HepG2 (cell line): ENCODE measurements around the gene CYP19A1. TPM values are rescaled to one million over a fixed set of nuclear protein-coding genes. Genes with fewer than 3 reads are reported as not detected.

Experiments
- CBFB ChIP-seq: sonication (generic); formaldehyde crosslinking; IDR thresholded peaks from 2 replicates; pipeline ENCODE4 v1.4.0; 2020; ENCODE audit warnings: missing genetic modification reagents
- DRAP1 ChIP-seq: IDR thresholded peaks from 2 replicates; pipeline ENCODE4 v1.6.1; 2016; ENCODE audit warnings: missing genetic modification reagents, missing compliant biosample characterization
- FOXA1 ChIP-seq, 2 experiments: fragments of 450-650 bp in 1 of 2; sonication (generic) in 1 of 2; formaldehyde crosslinking in 1 of 2; IDR thresholded peaks; 2 replicates each; pipeline versions ENCODE4 v1.4.0 to v1.6.1; 2016 to 2020; ENCODE audit warnings: missing genetic modification reagents in 1 of 2
- GATAD2A ChIP-seq: IDR thresholded peaks from 2 replicates; pipeline ENCODE4 v1.6.1; 2016
- HNF4G ChIP-seq, 2 experiments: sonication (generic) in 1 of 2; formaldehyde crosslinking in 1 of 2; IDR thresholded peaks; 2 replicates each; pipeline versions ENCODE4 v1.4.0 to v1.6.1; 2011 to 2020; ENCODE audit warnings: borderline replicate concordance in 2 of 2, low read depth in 2 of 2, mild to moderate bottlenecking in 2 of 2, low read length in 1 of 2, missing genetic modification reagents in 1 of 2, moderate library complexity in 1 of 2
- HOXA7 ChIP-seq: sonication (generic); formaldehyde crosslinking; IDR thresholded peaks from 2 replicates; pipeline ENCODE4 v1.8.1; 2022; ENCODE audit warnings: mild to moderate bottlenecking, missing genetic modification reagents, moderate library complexity
- MEIS2 ChIP-seq: sonication (generic); formaldehyde crosslinking; IDR thresholded peaks from 2 replicates; pipeline ENCODE4 v1.9.0; 2021; ENCODE audit warnings: mild to moderate bottlenecking, missing genetic modification reagents
- NR2F1 ChIP-seq, 2 experiments: fragments of 450-650 bp in 1 of 2; formaldehyde crosslinking in 1 of 2; IDR thresholded peaks; 2 replicates each; pipeline versions ENCODE4 v1.5.0 to v1.6.1; 2016 to 2020; ENCODE audit warnings: mild to moderate bottlenecking in 1 of 2, missing compliant biosample characterization in 1 of 2, missing genetic modification reagents in 1 of 2, moderate library complexity in 1 of 2
- SMAD3 ChIP-seq: sonication (generic); formaldehyde crosslinking; IDR thresholded peaks from 2 replicates; pipeline ENCODE4 v1.4.0; 2020; ENCODE audit warnings: missing genetic modification reagents
- STAT6 ChIP-seq: sonication (generic); formaldehyde crosslinking; IDR thresholded peaks from 2 replicates; pipeline ENCODE4 v1.4.0; 2020; ENCODE audit warnings: missing genetic modification reagents, mild to moderate bottlenecking, borderline replicate concordance
- ZBTB34 ChIP-seq: sonication (generic); formaldehyde crosslinking; IDR thresholded peaks from 2 replicates; pipeline ENCODE4 v1.8.0; 2022; ENCODE audit warnings: mild to moderate bottlenecking, missing genetic modification reagents
- ZKSCAN1 ChIP-seq: fragments of 150-350 bp; IDR thresholded peaks from 2 replicates; pipeline ENCODE4 v1.6.1; 2014; ENCODE audit warnings: low read length
- ZNF224 ChIP-seq: sonication (generic); formaldehyde crosslinking; IDR thresholded peaks from 2 replicates; pipeline ENCODE4 v1.5.0; 2020; ENCODE audit warnings: mild to moderate bottlenecking, missing genetic modification reagents
- ZNF567 ChIP-seq: sonication (generic); formaldehyde crosslinking; IDR thresholded peaks from 2 replicates; pipeline ENCODE4 v1.8.1; 2023; ENCODE audit warnings: mild to moderate bottlenecking, missing genetic modification reagents, borderline replicate concordance
- ZNF670 ChIP-seq: sonication (generic); formaldehyde crosslinking; IDR thresholded peaks from 2 replicates; pipeline ENCODE4 v1.8.0; 2022; ENCODE audit warnings: mild to moderate bottlenecking, missing genetic modification reagents, borderline replicate concordance
- polyA plus RNA-seq, 8 experiments: library from polyadenylated mRNA; depleted of rRNA in 3 of 8; stranded (reverse) in 7 of 8; unstranded in 1 of 8; fragments of >200 nt; fragmentation: Illumina TruSeq in 4 of 8; extraction: Trizol in 4 of 8; gene quantifications; 2 replicates each; pipeline versions ENCODE4 v1.2.1 to v1.2.3, GENCODE V29; 2011 to 2016; ENCODE audit warnings: low read depth in 4 of 8, missing spikeins in 1 of 8, mixed read lengths in 1 of 8; ENCODE audit not compliant: insufficient read depth in 1 of 8
- total RNA-seq, 5 experiments: library from RNA; depleted of rRNA; stranded (reverse); fragments of >200 nt; fragmentation: Illumina TruSeq; extraction: Trizol; gene quantifications; 2 replicates each; pipeline ENCODE4 v1.2.3, GENCODE V29; 2016; ENCODE audit warnings: low read depth in 1 of 5
- TF ChIP-seq, protein P1 (sequence below): sonication (generic); formaldehyde crosslinking; IDR thresholded peaks from 2 replicates; pipeline ENCODE4 v1.5.0; 2020; ENCODE audit warnings: mild to moderate bottlenecking, missing genetic modification reagents, borderline replicate concordance

Gene CYP19A1
- total and polyA plus RNA-seq, 2 of the 13 experiments (the other 11 are each of a cell fraction or from before 2014, with no cell fraction given): 10.9 to 23.0 TPM

DNA sequence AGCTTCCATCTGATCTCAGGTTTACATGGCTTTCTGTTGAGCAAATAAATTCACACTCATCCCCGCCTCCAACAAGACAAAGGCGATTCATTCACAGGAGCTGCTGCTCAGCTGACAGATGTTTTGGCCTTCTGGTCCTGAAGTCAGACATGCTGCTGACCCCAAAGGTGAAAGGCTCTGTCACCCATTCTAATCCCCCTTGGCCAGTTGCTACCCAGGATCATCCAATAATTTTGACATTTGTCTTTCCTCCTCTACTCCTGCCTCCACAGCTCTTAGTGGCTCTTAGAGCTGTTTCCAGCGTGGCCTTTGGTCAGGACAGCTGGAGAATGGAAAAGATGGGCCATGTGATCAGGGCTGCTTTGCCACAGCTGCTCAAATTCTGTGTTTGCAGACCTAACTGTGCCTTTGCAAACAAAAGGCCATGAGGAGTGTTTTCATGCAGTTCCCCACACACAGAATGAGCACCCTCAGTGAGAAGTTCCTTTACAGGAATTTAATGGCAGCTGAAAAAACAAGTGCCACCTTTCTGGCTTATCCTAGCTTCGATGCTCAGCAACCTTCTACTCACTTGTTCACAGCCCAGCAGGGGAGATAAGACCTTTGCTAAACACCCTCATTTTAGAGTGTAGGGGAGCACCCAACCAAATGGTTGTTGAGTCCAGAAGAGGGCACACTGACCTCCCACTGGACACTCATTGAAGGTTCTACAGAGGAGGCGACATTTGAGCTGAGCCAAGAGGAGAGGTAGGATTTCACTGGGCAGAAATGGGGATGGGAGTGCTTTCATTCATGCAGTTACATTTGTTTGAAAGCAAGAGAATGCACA lies 39.0 kb downstream of the CYP19A1 start (continued):
- TF ChIP-seq ZBTB34 (CRISPR knock-in tag) (peak; percentile 90), STAT6 (CRISPR knock-in tag) (no peak), ZNF224 (CRISPR knock-in tag) (no peak), MEIS2 (CRISPR knock-in tag) (0 out of 2 replicates have a peak, but pooled peaks have one; percentile 16), CBFB (CRISPR knock-in tag) (peak; percentile 56; the same call in 1 of the 2 replicates), HNF4G (IDR thresholded peaks at IDR 0.05; ENCODE audit: borderline replicate concordance, low read depth, low read length) (peak; percentile 9; the same call in 1 of the 2 replicates), HNF4G (CRISPR knock-in tag; IDR thresholded peaks at IDR 0.05; ENCODE audit: borderline replicate concordance, low read depth) (peak; percentile 48; the same call in 1 of the 2 replicates), HOXA7 (CRISPR knock-in tag) (no peak), ZKSCAN1 (0 out of 2 replicates have a peak, but pooled peaks have one; percentile 7), FOXA1 (IDR thresholded peaks at IDR 0.05) (no peak), FOXA1 (CRISPR knock-in tag; IDR thresholded peaks at IDR 0.05) (peak; percentile 52), ZNF567 (CRISPR knock-in tag) (no peak), GATAD2A (CRISPR knock-in tag) (peak; percentile 63; the same call in 1 of the 2 replicates), DRAP1 (CRISPR knock-in tag) (peak; percentile 18; the same call in 1 of the 2 replicates), SMAD3 (CRISPR knock-in tag) (0 out of 2 replicates have a peak, but pooled peaks have one; percentile 34), ZNF670 (CRISPR knock-in tag) (0 out of 2 replicates have a peak, but pooled peaks have one; percentile 60), NR2F1 (CRISPR knock-in tag; IDR thresholded peaks at IDR 0.05) (peak; percentile 64 to 71; a peak in 3 of 4 replicates)
- TF ChIP-seq, protein P1, sequence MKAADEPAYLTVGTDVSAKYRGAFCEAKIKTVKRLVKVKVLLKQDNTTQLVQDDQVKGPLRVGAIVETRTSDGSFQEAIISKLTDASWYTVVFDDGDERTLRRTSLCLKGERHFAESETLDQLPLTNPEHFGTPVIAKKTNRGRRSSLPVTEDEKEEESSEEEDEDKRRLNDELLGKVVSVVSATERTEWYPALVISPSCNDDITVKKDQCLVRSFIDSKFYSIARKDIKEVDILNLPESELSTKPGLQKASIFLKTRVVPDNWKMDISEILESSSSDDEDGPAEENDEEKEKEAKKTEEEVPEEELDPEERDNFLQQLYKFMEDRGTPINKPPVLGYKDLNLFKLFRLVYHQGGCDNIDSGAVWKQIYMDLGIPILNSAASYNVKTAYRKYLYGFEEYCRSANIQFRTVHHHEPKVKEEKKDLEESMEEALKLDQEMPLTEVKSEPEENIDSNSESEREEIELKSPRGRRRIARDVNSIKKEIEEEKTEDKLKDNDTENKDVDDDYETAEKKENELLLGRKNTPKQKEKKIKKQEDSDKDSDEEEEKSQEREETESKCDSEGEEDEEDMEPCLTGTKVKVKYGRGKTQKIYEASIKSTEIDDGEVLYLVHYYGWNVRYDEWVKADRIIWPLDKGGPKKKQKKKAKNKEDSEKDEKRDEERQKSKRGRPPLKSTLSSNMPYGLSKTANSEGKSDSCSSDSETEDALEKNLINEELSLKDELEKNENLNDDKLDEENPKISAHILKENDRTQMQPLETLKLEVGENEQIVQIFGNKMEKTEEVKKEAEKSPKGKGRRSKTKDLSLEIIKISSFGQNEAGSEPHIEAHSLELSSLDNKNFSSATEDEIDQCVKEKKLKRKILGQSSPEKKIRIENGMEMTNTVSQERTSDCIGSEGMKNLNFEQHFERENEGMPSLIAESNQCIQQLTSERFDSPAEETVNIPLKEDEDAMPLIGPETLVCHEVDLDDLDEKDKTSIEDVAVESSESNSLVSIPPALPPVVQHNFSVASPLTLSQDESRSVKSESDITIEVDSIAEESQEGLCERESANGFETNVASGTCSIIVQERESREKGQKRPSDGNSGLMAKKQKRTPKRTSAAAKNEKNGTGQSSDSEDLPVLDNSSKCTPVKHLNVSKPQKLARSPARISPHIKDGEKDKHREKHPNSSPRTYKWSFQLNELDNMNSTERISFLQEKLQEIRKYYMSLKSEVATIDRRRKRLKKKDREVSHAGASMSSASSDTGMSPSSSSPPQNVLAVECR (CRISPR knock-in tag): peak; percentile 66
